Nephron progenitor cell (in vitro differentiated cells): ENCODE data around the gene FCAMR.

Experiments used
- DNase-seq: peaks from one replicate; pipeline ENCODE4 v3.0.0; 2021
- H3K27ac Mint-ChIP-seq: 2 replicates; pipeline ENCODE4 v1.8.0; 2021; ENCODE audit warnings: mild to moderate bottlenecking, moderate library complexity, mixed read lengths
- H3K27me3 Mint-ChIP-seq: 2 replicates; pipeline ENCODE4 v1.8.0; 2021; ENCODE audit warnings: mild to moderate bottlenecking, low read depth, mixed read lengths; ENCODE audit not compliant: poor library complexity
- H3K36me3 Mint-ChIP-seq: 2 replicates; pipeline ENCODE4 v1.8.0; 2021; ENCODE audit warnings: low read depth, mixed read lengths
- H3K4me1 Mint-ChIP-seq: 2 replicates; pipeline ENCODE4 v1.8.0; 2021; ENCODE audit warnings: mixed read lengths
- H3K4me3 Mint-ChIP-seq: 2 replicates; pipeline ENCODE4 v1.8.0; 2021; ENCODE audit warnings: mild to moderate bottlenecking, moderate library complexity, mixed read lengths
- H3K9me3 Mint-ChIP-seq: 2 replicates; pipeline ENCODE4 v1.8.0; 2021; ENCODE audit warnings: mild to moderate bottlenecking, moderate library complexity, mixed read lengths
- TF ChIP-seq, protein P1 (sequence below): fragments of 200-600 bp; sonication (generic); IDR thresholded peaks from 2 replicates; pipeline ENCODE4 v1.5.0; 2021; ENCODE audit warnings: antibody characterized with exemption

FCAMR gene

DNA sequence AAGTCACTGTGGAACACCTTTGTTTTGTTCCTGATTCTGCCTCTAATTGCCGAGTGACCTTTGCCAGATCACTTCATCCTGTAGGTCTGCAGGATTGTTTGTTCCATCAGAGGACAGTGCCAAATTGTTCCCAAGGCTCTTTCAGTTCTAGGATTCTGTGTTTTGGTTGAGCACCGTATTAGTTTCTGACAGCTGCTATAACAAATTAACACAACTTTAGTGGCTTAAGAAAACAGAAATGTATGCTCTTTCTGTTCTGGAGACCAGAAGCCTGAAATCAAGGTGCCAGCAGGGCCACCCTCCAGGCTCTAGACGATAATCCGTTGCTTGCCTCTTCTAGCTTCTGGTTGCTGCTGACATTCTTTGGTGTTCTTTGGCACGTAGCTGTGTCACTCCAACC lies 20.6 kb downstream of the FCAMR start:
- no peak for DNase-seq
- Mint-ChIP-seq H3K4me1 (peaks cover 19% of the 10 kb centered on the region), H3K9me3 (peaks cover 5% of the 10 kb centered on the region), H3K27me3 (peaks cover 18% of the 10 kb centered on the region), H3K27ac (no peak overlapping the region), H3K4me3 (no peak overlapping the region), H3K36me3 (no peaks in the 10 kb centered on the region)
- TF ChIP-seq, protein P1, sequence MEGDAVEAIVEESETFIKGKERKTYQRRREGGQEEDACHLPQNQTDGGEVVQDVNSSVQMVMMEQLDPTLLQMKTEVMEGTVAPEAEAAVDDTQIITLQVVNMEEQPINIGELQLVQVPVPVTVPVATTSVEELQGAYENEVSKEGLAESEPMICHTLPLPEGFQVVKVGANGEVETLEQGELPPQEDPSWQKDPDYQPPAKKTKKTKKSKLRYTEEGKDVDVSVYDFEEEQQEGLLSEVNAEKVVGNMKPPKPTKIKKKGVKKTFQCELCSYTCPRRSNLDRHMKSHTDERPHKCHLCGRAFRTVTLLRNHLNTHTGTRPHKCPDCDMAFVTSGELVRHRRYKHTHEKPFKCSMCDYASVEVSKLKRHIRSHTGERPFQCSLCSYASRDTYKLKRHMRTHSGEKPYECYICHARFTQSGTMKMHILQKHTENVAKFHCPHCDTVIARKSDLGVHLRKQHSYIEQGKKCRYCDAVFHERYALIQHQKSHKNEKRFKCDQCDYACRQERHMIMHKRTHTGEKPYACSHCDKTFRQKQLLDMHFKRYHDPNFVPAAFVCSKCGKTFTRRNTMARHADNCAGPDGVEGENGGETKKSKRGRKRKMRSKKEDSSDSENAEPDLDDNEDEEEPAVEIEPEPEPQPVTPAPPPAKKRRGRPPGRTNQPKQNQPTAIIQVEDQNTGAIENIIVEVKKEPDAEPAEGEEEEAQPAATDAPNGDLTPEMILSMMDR, result no peak

DNA sequence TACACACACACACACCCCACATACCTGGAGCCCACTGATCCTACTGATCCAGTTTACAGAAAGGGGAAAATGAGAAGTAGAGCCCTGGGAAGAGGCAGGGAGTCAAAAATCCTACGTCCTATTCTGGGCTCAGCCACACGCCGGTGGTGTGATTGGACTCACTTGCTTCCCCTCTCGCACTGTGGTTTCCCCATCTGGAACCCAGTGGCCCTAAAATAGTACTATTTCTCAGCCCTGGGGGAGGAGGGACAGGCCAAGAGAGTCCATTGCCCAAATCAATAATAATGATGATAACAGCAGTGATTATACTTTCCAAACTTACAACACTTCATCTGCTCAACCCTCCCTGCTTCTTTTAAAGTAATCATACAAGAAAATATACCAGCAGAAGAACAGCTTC lies 21.1 kb downstream of the FCAMR start:
- H3K27me3 Mint-ChIP-seq, result peaks cover 22% of the 10 kb centered on the region
- DNase-seq, result no peak
- no peak overlapping the region for H3K4me3 Mint-ChIP-seq
- H3K9me3 Mint-ChIP-seq, result peaks cover 5% of the 10 kb centered on the region
- H3K36me3 Mint-ChIP-seq, result no peaks in the 10 kb centered on the region
- TF ChIP-seq, protein P1, result no peak
- H3K4me1 Mint-ChIP-seq, result peaks cover 16% of the 10 kb centered on the region
- H3K27ac Mint-ChIP-seq, result no peak overlapping the region

DNA sequence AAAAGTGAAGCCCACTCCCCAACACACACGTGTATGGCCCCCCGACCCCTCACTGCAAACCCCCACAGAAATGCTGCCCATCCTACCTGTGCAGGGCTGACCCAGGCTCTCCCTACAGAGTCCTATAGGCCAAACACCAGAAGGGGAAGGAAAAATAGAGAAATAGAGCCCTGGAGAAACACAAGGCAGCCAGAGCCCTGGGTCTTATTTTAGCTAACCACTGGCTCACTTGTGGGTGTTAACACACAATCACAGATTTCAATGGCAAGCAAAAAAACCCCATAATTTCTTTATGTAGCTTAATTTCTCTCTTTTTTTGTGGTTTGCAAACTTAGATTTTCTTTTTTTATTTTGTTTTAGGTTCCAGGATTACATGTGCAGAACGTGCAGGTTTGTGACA lies 23.0 kb downstream of the FCAMR start:
- peak overlapping the region; percentile 40 for H3K27ac Mint-ChIP-seq
- peaks cover 38% of the 10 kb centered on the region for H3K27me3 Mint-ChIP-seq
- no peaks in the 10 kb centered on the region for H3K36me3 Mint-ChIP-seq
- no peak for DNase-seq
- TF ChIP-seq, protein P1, result no peak
- peaks cover 9% of the 10 kb centered on the region for H3K4me1 Mint-ChIP-seq
- H3K9me3 Mint-ChIP-seq, result peaks cover 5% of the 10 kb centered on the region
- H3K4me3 Mint-ChIP-seq, result no peak overlapping the region

DNA sequence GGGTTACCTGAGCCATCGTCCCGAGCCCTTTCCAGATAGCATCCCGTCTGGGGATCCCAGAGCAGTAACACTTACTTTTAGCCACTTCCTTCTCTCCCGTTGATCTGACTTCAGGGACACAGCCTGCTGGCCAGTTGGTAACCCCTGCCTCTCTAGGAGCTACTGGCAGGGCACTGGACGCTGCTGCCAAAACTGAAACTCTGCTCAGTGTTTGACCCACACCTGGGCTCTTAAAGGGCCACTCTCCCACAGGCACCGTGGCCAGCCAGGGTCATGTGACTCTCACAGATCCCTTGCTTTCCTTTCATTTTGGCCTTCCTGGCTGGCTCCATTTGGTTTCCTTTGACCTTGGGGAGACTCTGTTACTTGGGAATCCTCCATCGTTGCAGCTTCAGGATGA lies 24.0 kb downstream of the FCAMR start, which contains the start of gene PIGR:
PIGR (minus strand) TSS at position 206 of the 400 bp plus-strand sequence. CDS start 5,935 bp downstream, outside the sequence.
- Mint-ChIP-seq H3K4me3 (no peak within 1 kb of the TSS), H3K9me3 (peaks cover 5% of the 10 kb centered on the region), H3K36me3 (no peaks in the 10 kb centered on the region), H3K27me3 (peaks cover 38% of the 10 kb centered on the region), H3K4me1 (peaks cover 10% of the 10 kb centered on the region), H3K27ac (peak within 1 kb of the TSS; percentile 40)
- DNase-seq, result no peak
- TF ChIP-seq, protein P1, result no peak

DNA sequence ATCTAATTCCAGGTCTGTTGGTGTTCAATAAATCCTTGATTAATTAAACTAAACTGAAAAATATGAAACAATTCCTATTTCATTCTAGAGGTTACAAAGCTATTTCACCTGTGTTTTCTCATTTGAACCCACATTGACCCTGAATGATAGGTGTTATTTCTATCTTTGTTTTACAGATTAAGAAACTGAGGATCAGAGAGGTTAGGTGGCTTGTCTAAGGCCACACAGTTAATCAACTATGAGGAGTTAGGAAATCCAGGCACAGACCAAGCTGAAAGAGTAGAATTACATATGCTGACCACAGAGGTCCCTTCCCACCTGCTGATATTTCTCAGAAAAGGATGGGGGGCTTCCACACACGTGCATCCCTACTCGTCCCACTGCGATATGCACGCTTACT lies 24.5 kb downstream of the FCAMR start:
- Mint-ChIP-seq H3K9me3 (peaks cover 5% of the 10 kb centered on the region), H3K36me3 (no peaks in the 10 kb centered on the region), H3K4me3 (no peak overlapping the region), H3K4me1 (peaks cover 14% of the 10 kb centered on the region), H3K27me3 (peaks cover 38% of the 10 kb centered on the region), H3K27ac (no peak overlapping the region)
- TF ChIP-seq, protein P1, result no peak
- DNase-seq, result no peak

DNA sequence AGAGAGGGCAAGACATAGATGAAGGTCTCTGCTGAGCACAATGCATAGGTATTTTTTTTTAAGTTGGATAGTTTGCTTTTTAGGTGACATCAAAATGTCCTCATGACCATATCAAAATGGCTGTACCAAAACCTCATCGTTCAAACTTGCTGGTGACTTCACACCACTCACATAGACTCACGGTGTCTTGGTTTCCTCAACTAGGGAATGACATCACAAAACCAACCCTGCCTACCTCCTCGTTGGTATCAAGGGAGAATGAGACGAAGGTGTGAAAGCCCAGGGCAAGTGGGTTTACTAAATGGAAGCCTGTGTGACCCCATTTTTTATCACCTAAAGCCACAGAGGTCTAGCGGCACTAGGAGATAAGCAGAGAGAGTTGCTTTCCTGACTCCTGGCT lies 25.6 kb downstream of the FCAMR start:
- H3K4me3 Mint-ChIP-seq, result no peak overlapping the region
- H3K27ac Mint-ChIP-seq, result no peak overlapping the region
- peaks cover 15% of the 10 kb centered on the region for H3K4me1 Mint-ChIP-seq
- DNase-seq, result no peak
- H3K9me3 Mint-ChIP-seq, result no peaks in the 10 kb centered on the region
- no peaks in the 10 kb centered on the region for H3K36me3 Mint-ChIP-seq
- peaks cover 40% of the 10 kb centered on the region for H3K27me3 Mint-ChIP-seq
- TF ChIP-seq, protein P1, result no peak
